Loucy (cell line): ENCODE results near the gene TMEM169.
"Not testable (repeated sequence)": the region's sequence is repeated elsewhere in the genome, so short reads cannot be mapped to it uniquely, and the experiment has no call there.

Experiments used
- H2AFZ ChIP-seq: fragments of 200-600 bp; sonication (generic); 2 replicates; pipeline ENCODE4 v1.6.0; 2016; ENCODE audit warnings: antibody characterized with exemption, mild to moderate bottlenecking, low read length, moderate library complexity
- H3F3A ChIP-seq: fragments of 200-600 bp; 2 replicates; pipeline ENCODE4 v1.6.0; 2016; ENCODE audit warnings: antibody characterized with exemption, low read depth, mild to moderate bottlenecking
- H3K27me3 ChIP-seq: fragments of 200-600 bp; sonication (generic); 2 replicates; pipeline ENCODE4 v1.6.1; 2014; ENCODE audit warnings: low read length, mild to moderate bottlenecking; ENCODE audit not compliant: insufficient read depth, poor library complexity, severe bottlenecking
- H3K36me3 ChIP-seq: fragments of 200-600 bp; sonication (generic); 2 replicates; pipeline ENCODE4 v1.6.1; 2016; ENCODE audit warnings: low read length; ENCODE audit not compliant: insufficient read depth
- H3K4me1 ChIP-seq: fragments of 200-600 bp; sonication (generic); 2 replicates; pipeline ENCODE4 v1.5.1; 2014; ENCODE audit warnings: low read length, mild to moderate bottlenecking; ENCODE audit not compliant: insufficient read depth, poor library complexity, severe bottlenecking
- H3K4me2 ChIP-seq: fragments of 200-600 bp; sonication (generic); 2 replicates; pipeline ENCODE4 v1.6.0; 2014; ENCODE audit warnings: antibody characterized with exemption, low read length, low read depth, mild to moderate bottlenecking; ENCODE audit not compliant: poor library complexity, severe bottlenecking
- H3K4me3 ChIP-seq: fragments of 200-600 bp; sonication (generic); 2 replicates; pipeline ENCODE4 v1.5.1; 2014; ENCODE audit warnings: low read length, mild to moderate bottlenecking, mixed read lengths; ENCODE audit not compliant: poor library complexity, severe bottlenecking
- H3K79me2 ChIP-seq: fragments of 200-600 bp; sonication (generic); 2 replicates; pipeline ENCODE4 v1.6.1; 2014; ENCODE audit warnings: low read length; ENCODE audit not compliant: insufficient read depth
- H3K9ac ChIP-seq: fragments of 200-600 bp; sonication (generic); 2 replicates; pipeline ENCODE4 v1.6.0; 2014; ENCODE audit warnings: mild to moderate bottlenecking, low read depth, low read length, moderate library complexity; ENCODE audit not compliant: poor library complexity, severe bottlenecking
- H3K9me2 ChIP-seq: fragments of 200-600 bp; sonication (generic); replicated peaks from 2 replicates; pipeline ENCODE4 v1.6.1; 2016; ENCODE audit warnings: low read depth, low read length, mixed read lengths
- H3K9me3 ChIP-seq: fragments of 200-600 bp; sonication (generic); 2 replicates; pipeline ENCODE4 v1.6.1; 2014; ENCODE audit warnings: mild to moderate bottlenecking, antibody characterized with exemption, low read length, low read depth; ENCODE audit not compliant: insufficient read depth
- H4K20me1 ChIP-seq: fragments of 200-600 bp; sonication (generic); 2 replicates; pipeline ENCODE4 v1.6.0; 2014; ENCODE audit warnings: antibody characterized with exemption, low read length, mild to moderate bottlenecking; ENCODE audit not compliant: insufficient read depth, poor library complexity, severe bottlenecking
- EZH2phosphoT487 ChIP-seq: fragments of 200-600 bp; IDR thresholded peaks from 2 replicates; pipeline ENCODE4 v1.6.1; 2018; ENCODE audit warnings: antibody characterized with exemption, mild to moderate bottlenecking, moderate library complexity, borderline replicate concordance
- TF ChIP-seq, protein P1 (sequence below): fragments of 200-600 bp; sonication (generic); conservative IDR thresholded peaks from 2 replicates; pipeline ENCODE4 v1.5.1; 2014; ENCODE audit warnings: mild to moderate bottlenecking, antibody characterized with exemption, low read length

TMEM169 gene

GRCh38 chr2:216134958-216135541, 53.3 kb downstream of the TMEM169 start:
- Histone ChIP-seq H3K9me3 (no peaks in the 10 kb centered on the region), H3K4me3 (no peak overlapping the region), H3K79me2 (peaks cover 49% of the 10 kb centered on the region), H4K20me1 (peaks cover 16% of the 10 kb centered on the region), H3K9ac (no peak overlapping the region), H3K4me1 (no peaks in the 10 kb centered on the region), H3F3A (no peaks in the 10 kb centered on the region), H3K36me3 (peaks cover 97% of the 10 kb centered on the region), H3K4me2 (no peak overlapping the region), H2AFZ (no peak overlapping the region), H3K9me2 (no peaks in the 10 kb centered on the region), H3K27me3 (no peaks in the 10 kb centered on the region)
- TF ChIP-seq, protein P1, sequence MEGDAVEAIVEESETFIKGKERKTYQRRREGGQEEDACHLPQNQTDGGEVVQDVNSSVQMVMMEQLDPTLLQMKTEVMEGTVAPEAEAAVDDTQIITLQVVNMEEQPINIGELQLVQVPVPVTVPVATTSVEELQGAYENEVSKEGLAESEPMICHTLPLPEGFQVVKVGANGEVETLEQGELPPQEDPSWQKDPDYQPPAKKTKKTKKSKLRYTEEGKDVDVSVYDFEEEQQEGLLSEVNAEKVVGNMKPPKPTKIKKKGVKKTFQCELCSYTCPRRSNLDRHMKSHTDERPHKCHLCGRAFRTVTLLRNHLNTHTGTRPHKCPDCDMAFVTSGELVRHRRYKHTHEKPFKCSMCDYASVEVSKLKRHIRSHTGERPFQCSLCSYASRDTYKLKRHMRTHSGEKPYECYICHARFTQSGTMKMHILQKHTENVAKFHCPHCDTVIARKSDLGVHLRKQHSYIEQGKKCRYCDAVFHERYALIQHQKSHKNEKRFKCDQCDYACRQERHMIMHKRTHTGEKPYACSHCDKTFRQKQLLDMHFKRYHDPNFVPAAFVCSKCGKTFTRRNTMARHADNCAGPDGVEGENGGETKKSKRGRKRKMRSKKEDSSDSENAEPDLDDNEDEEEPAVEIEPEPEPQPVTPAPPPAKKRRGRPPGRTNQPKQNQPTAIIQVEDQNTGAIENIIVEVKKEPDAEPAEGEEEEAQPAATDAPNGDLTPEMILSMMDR = no peak
- no peak for TF ChIP-seq EZH2phosphoT487

- no peaks in the 10 kb centered on the region for H3F3A ChIP-seq
- H3K27me3 ChIP-seq = no peaks in the 10 kb centered on the region
- no peak overlapping the region for H2AFZ ChIP-seq
- no peak overlapping the region for H3K4me2 ChIP-seq
- no peak overlapping the region for H3K4me3 ChIP-seq
- H3K9ac ChIP-seq = no peak overlapping the region
- H3K9me3 ChIP-seq = no peaks in the 10 kb centered on the region
- TF ChIP-seq, protein P1 = peak; percentile 75
- TF ChIP-seq EZH2phosphoT487 = no peak
- peaks cover 98% of the 10 kb centered on the region for H3K36me3 ChIP-seq
- H3K79me2 ChIP-seq = peaks cover 31% of the 10 kb centered on the region; the same call in 1 of the 2 replicates
- H3K4me1 ChIP-seq = no peaks in the 10 kb centered on the region
- no peaks in the 10 kb centered on the region for H3K9me2 ChIP-seq
- H4K20me1 ChIP-seq = peaks cover 22% of the 10 kb centered on the region
Observed at GRCh38 chr2:216139884-216140283, 58.2 kb downstream of the TMEM169 start.

GRCh38 chr2:216141516-216141915, 59.8 kb downstream of the TMEM169 start:
- H3K36me3 ChIP-seq = peaks cover 99% of the 10 kb centered on the region
- peaks cover 27% of the 10 kb centered on the region; the same call in 1 of the 2 replicates for H3K79me2 ChIP-seq
- H3K4me2 ChIP-seq, H3K27me3 ChIP-seq, H3K9me3 ChIP-seq, H2AFZ ChIP-seq, H3K4me1 ChIP-seq, H3K9ac ChIP-seq, H3K9me2 ChIP-seq, H3K4me3 ChIP-seq, H3F3A ChIP-seq: not testable (repeated sequence)
- peaks cover 18% of the 10 kb centered on the region for H4K20me1 ChIP-seq

DNA sequence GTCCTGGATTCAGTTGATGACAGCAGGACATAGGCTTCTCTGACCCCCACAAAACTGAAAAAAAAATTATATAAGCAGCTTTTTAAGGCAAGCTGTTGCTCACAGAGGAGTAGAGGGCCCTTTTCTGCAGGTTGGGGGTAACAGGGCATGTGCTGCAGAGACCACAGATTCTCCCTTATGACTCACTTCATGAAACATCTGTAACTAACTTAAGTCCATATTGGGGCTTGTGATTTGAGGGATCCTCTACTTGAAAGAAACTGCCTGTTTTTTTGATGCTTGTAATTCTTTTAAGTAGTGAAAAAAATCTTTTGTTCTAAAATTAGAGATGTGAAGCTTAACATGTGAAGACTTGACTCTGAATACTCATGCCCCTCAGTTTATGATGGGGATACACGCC, 60.8 kb downstream of the TMEM169 start:
- H2AFZ ChIP-seq = no peak overlapping the region
- H3K4me1 ChIP-seq = no peaks in the 10 kb centered on the region
- no peaks in the 10 kb centered on the region for H3K27me3 ChIP-seq
- no peaks in the 10 kb centered on the region for H3K9me2 ChIP-seq
- peaks cover 99% of the 10 kb centered on the region for H3K36me3 ChIP-seq
- H3K79me2 ChIP-seq = peaks cover 27% of the 10 kb centered on the region; the same call in 1 of the 2 replicates
- H3K9ac ChIP-seq = no peak overlapping the region
- H3F3A ChIP-seq = no peaks in the 10 kb centered on the region
- peaks cover 18% of the 10 kb centered on the region for H4K20me1 ChIP-seq
- no peaks in the 10 kb centered on the region for H3K9me3 ChIP-seq
- H3K4me2 ChIP-seq = no peak overlapping the region
- H3K4me3 ChIP-seq = no peak overlapping the region
- TF ChIP-seq EZH2phosphoT487 = no peak
- TF ChIP-seq, protein P1 = no peak
